Measurements from ENCODE around the gene COX11. TPM values are rescaled to one million over a fixed set of nuclear protein-coding genes. Genes with fewer than 3 reads are reported as not detected.

COX11 gene
- polyA plus RNA-seq, 1 donor (not counting 4 experiments of a cell fraction or from before 2014, with no cell fraction given) = 36.3 TPM

- H3K9ac ChIP-seq (ENCODE audit: control insufficient read depth, extremely low read depth, insufficient read depth, low read length) = no peak overlapping the region
- no peak for TF ChIP-seq EZH2 (IDR thresholded peaks at IDR 0.05; ENCODE audit: low read length)
- TF ChIP-seq CTCF (optimal IDR thresholded peaks at IDR 0.05 in 1 of 3, IDR thresholded peaks at IDR 0.05 in 1 of 3, conservative IDR thresholded peaks at IDR 0.05 in 1 of 3; ENCODE audit: extremely low read depth in 1 of 3, insufficient read depth in 2 of 3, low read length in 3 of 3) = no peak
- dilution Hi-C loops (cut with MboI; ENCODE audit: extremely low pct_ligation_motif_present, low sequenced_read_pairs) = no loop called here
- H4K20me1 ChIP-seq (ENCODE audit: control insufficient read depth, extremely low read depth, insufficient read depth, low read length) = no peaks in the 10 kb centered on the region
- FAIRE-seq (no peak), DNase-seq (ENCODE audit: low read depth, low spot score) (no peak)
- no peaks in the 10 kb centered on the region for H3K27me3 ChIP-seq (ENCODE audit: control insufficient read depth, extremely low read depth, insufficient read depth, low read length)
- H3K4me3 ChIP-seq (ENCODE audit: control insufficient read depth in 2 of 3, extremely low read depth in 1 of 3, insufficient read depth in 2 of 3, low read depth in 1 of 3, low read length in 3 of 3) = no peak overlapping the region
- no peaks in the 10 kb centered on the region for H3K79me2 ChIP-seq (ENCODE audit: control insufficient read depth, insufficient read depth, low read length)
- peaks cover 3 to 6% of the 10 kb centered on the region in 2 experiments for H3K36me3 ChIP-seq (ENCODE audit: control insufficient read depth in 2 of 2, extremely low read depth in 1 of 2, insufficient read depth in 2 of 2, low read length in 2 of 2)
- H3K9me3 ChIP-seq (ENCODE audit: control insufficient read depth, low read depth, low read length) = no peaks in the 10 kb centered on the region
- no peak overlapping the region for H2AFZ ChIP-seq (ENCODE audit: control insufficient read depth, low read length)
- no peak overlapping the region for H3K4me2 ChIP-seq (ENCODE audit: control insufficient read depth, extremely low read depth, insufficient read depth, low read depth, low read length)
- H3K27ac ChIP-seq (ENCODE audit: control insufficient read depth, insufficient read depth, low read length) = no peak overlapping the region
- no peaks in the 10 kb centered on the region for H3K9me1 ChIP-seq (ENCODE audit: control insufficient read depth, extremely low read depth, insufficient read depth, low read length)
- H3K4me1 ChIP-seq (ENCODE audit: control insufficient read depth, extremely low read depth, insufficient read depth, low read length) = no peaks in the 10 kb centered on the region
These were observed 27.2 kb downstream of the COX11 start for GRCh38 chr17:54941285-54941684.

- H2AFZ ChIP-seq (ENCODE audit: control insufficient read depth, low read length) = no peak overlapping the region
- H3K27ac ChIP-seq (ENCODE audit: control insufficient read depth, insufficient read depth, low read length) = no peak overlapping the region
- H3K4me3 ChIP-seq (ENCODE audit: control insufficient read depth in 2 of 3, extremely low read depth in 1 of 3, insufficient read depth in 2 of 3, low read depth in 1 of 3, low read length in 3 of 3) = no peak overlapping the region
- no peaks in the 10 kb centered on the region for H3K9me3 ChIP-seq (ENCODE audit: control insufficient read depth, low read depth, low read length)
- H3K4me2 ChIP-seq (ENCODE audit: control insufficient read depth, extremely low read depth, insufficient read depth, low read depth, low read length) = no peak overlapping the region
- no peaks in the 10 kb centered on the region for H4K20me1 ChIP-seq (ENCODE audit: control insufficient read depth, extremely low read depth, insufficient read depth, low read length)
- DNase-seq (ENCODE audit: low read depth, low spot score) (no peak), FAIRE-seq (no peak)
- H3K36me3 ChIP-seq (ENCODE audit: control insufficient read depth in 2 of 2, extremely low read depth in 1 of 2, insufficient read depth in 2 of 2, low read length in 2 of 2) = peaks cover 9 to 10% of the 10 kb centered on the region in 2 experiments
- dilution Hi-C loops (cut with MboI; ENCODE audit: extremely low pct_ligation_motif_present, low sequenced_read_pairs) = no loop called here
- H3K9me1 ChIP-seq (ENCODE audit: control insufficient read depth, extremely low read depth, insufficient read depth, low read length) = no peaks in the 10 kb centered on the region
- no peak overlapping the region for H3K9ac ChIP-seq (ENCODE audit: control insufficient read depth, extremely low read depth, insufficient read depth, low read length)
- H3K4me1 ChIP-seq (ENCODE audit: control insufficient read depth, extremely low read depth, insufficient read depth, low read length) = no peaks in the 10 kb centered on the region
- TF ChIP-seq EZH2 (IDR thresholded peaks at IDR 0.05; ENCODE audit: low read length) = no peak
- no peak for TF ChIP-seq CTCF (optimal IDR thresholded peaks at IDR 0.05 in 1 of 3, IDR thresholded peaks at IDR 0.05 in 1 of 3, conservative IDR thresholded peaks at IDR 0.05 in 1 of 3; ENCODE audit: extremely low read depth in 1 of 3, insufficient read depth in 2 of 3, low read length in 3 of 3)
- H3K79me2 ChIP-seq (ENCODE audit: control insufficient read depth, insufficient read depth, low read length) = no peaks in the 10 kb centered on the region
- H3K27me3 ChIP-seq (ENCODE audit: control insufficient read depth, extremely low read depth, insufficient read depth, low read length) = no peaks in the 10 kb centered on the region
These were observed 31.0 kb downstream of the COX11 start for GRCh38 chr17:54937426-54937825.

Measured in keratinocyte (primary cell).